Measurements from ENCODE around the gene DENND2A.

- TF ChIP-seq CTCF (conservative IDR thresholded peaks at IDR 0.05; ENCODE audit: low read depth, low read length) (no peak), EZH2 (IDR thresholded peaks at IDR 0.05; ENCODE audit: borderline replicate concordance, low read depth, low read length, poor library complexity, severe bottlenecking) (no peak)
Measured at GRCh38 chr7:140564643-140565042, 76.0 kb downstream of the DENND2A start.
